Activated CD4-positive, CD25-positive, alpha-beta regulatory T cell (primary cell): ENCODE results near the gene SPEF1.

Source experiments
- DNase-seq, 4 experiments: peaks; one replicate each; lab custom pipeline; 2025; lab: John Stamatoyannopoulos, UW

SPEF1 gene

GRCh38 chr20:3787324-3788014, 6.2 kb upstream of the SPEF1 start:
- DNase-seq, result no peak

GRCh38 chr20:3786665-3787323, 5.5 kb upstream of the SPEF1 start, which contains the start of gene CENPB:
Gene CENPB, minus strand, starts transcription at chr20:3786740. Its CDS starts 257 bp downstream, at chr20:3786483.
- peak; percentile 85 to 89 (median 86) for DNase-seq

GRCh38 chr20:3786126-3786484, 4.9 kb upstream of the SPEF1 start:
- no peak for DNase-seq

GRCh38 chr20:3785240-3786125, 4.2 kb upstream of the SPEF1 start:
- no peak for DNase-seq

GRCh38 chr20:3784863-3785239, 3.6 kb upstream of the SPEF1 start:
- no peak for DNase-seq

GRCh38 chr20:3784216-3784853, 3.1 kb upstream of the SPEF1 start:
- no peak for DNase-seq

- no peak for DNase-seq
Observed at GRCh38 chr20:3783511-3784195, 2.4 kb upstream of the SPEF1 start.

GRCh38 chr20:3783068-3783489, 1.8 kb upstream of the SPEF1 start:
- DNase-seq, result no peak

- no peak for DNase-seq
Observed at GRCh38 chr20:3782597-3782996, 1.3 kb upstream of the SPEF1 start.

GRCh38 chr20:3778976-3779375, 2.3 kb downstream of the SPEF1 start:
- no peak for DNase-seq

- DNase-seq, result no peak
Observed at GRCh38 chr20:3777716-3778629, 3.3 kb downstream of the SPEF1 start.

GRCh38 chr20:3777381-3777715, 3.9 kb downstream of the SPEF1 start:
- DNase-seq, result no peak

GRCh38 chr20:3775457-3776108, 5.7 kb downstream of the SPEF1 start:
- DNase-seq, result no peak

GRCh38 chr20:3771552-3772058, 9.6 kb downstream of the SPEF1 start:
- no peak for DNase-seq

GRCh38 chr20:3768342-3769130, 12.7 kb downstream of the SPEF1 start:
- DNase-seq, result peak; percentile 51 to 65 (median 61)

GRCh38 chr20:3767427-3768341, 13.6 kb downstream of the SPEF1 start, which contains the start of gene ADISSP:
Gene ADISSP, minus strand, starts transcription at chr20:3767753. Its CDS starts 7,653 bp downstream, at chr20:3760100.
- peak; percentile 92 to 96 (median 96) for DNase-seq

- no peak for DNase-seq
Observed at GRCh38 chr20:3767110-3767426, 14.2 kb downstream of the SPEF1 start.
